K562 (cell line): ENCODE data around the gene GNAS-AS1. TPM values are rescaled to one million over a fixed set of nuclear protein-coding genes. Genes with fewer than 3 reads are reported as not detected.

ENCODE experiments used
- ATAC-seq: fragments of 200-7000 bp; cut with Tn5 transposase; 3 replicates; pipeline ENCODE4 v1.9.1; 2020; ENCODE audit warnings: moderate library complexity
- BruUV-seq: library from RNA; stranded (reverse); fragments of 400-500 nt; replicated peaks from 2 replicates; lab custom pipeline; 2021; lab: Mats Ljungman, UMichigan
- CTCF ChIA-PET: fragments of 300-600 bp; formaldehyde crosslinking; extraction: SDS; loops from one replicate; lab custom pipeline; 2021; ENCODE audit warnings: low intra/inter-chr PET ratio; lab: Yijun Ruan, JAX
- POLR2A ChIA-PET: fragments of 300-600, 350-650 bp; sonication (Branson Sonifier 250); formaldehyde crosslinking; extraction: SDS; loops from one replicate; lab custom pipeline; 2021; ENCODE audit warnings: antibody characterized with exemption, inconsistent platforms; lab: Yijun Ruan, JAX
- DNase-seq, 4 experiments: peaks; one replicate each; pipeline versions ENCODE4 v3.0.0 to v3.0.0-alpha.2; 2011 to 2018; ENCODE audit warnings: low spot score in 3 of 4, mixed read lengths in 3 of 4; ENCODE audit errors: extremely low read depth in 1 of 4
- FAIRE-seq: peaks from 2 replicates; lab custom pipeline; 2011; peaks lifted over from hg19 to GRCh38; lab: Jason Lieb, UNC
- H2AFZ ChIP-seq: 2 replicates; pipeline ENCODE4 v1.6.0; 2011; ENCODE audit warnings: low read depth, low read length, control low read depth, inconsistent platforms
- H3K27ac ChIP-seq: fragments of 200-600 bp; 3 replicates; pipeline ENCODE4 v1.8.0; 2011; ENCODE audit warnings: low read depth, mild to moderate bottlenecking, control low read depth, inconsistent platforms, low read length, moderate library complexity, mixed read lengths; ENCODE audit errors: extremely low read depth
- H3K27me3 ChIP-seq, 2 experiments: fragments of 300-600 bp in 1 of 2; 2 replicates in 1 of 2; 3 replicates in 1 of 2; pipeline versions ENCODE4 v1.6.0 to v1.8.0; 2011; ENCODE audit warnings: inconsistent platforms in 2 of 2, low read length in 2 of 2, mild to moderate bottlenecking in 1 of 2, mixed read lengths in 1 of 2, moderate library complexity in 1 of 2; ENCODE audit not compliant: control insufficient read depth in 2 of 2, insufficient read depth in 2 of 2
- H3K36me3 ChIP-seq: fragments of 300-600 bp; 3 replicates; pipeline ENCODE4 v1.8.0; 2011; ENCODE audit warnings: mild to moderate bottlenecking, low read length, inconsistent platforms; ENCODE audit not compliant: control insufficient read depth, insufficient read depth
- H3K4me1 ChIP-seq, 2 experiments: fragments of 200-600 bp in 1 of 2; replicated peaks in 1 of 2; 2 replicates in 1 of 2; 3 replicates in 1 of 2; pipeline versions ENCODE4 v1.5.1 to v1.8.0; 2011; ENCODE audit warnings: inconsistent platforms in 2 of 2, low read length in 2 of 2, mild to moderate bottlenecking in 1 of 2, mixed read lengths in 1 of 2, moderate library complexity in 1 of 2; ENCODE audit not compliant: control insufficient read depth in 2 of 2, insufficient read depth in 2 of 2
- H3K4me2 ChIP-seq: 2 replicates; pipeline ENCODE4 v1.6.1; 2011; ENCODE audit warnings: low read length, control low read depth, inconsistent platforms, mixed read lengths; ENCODE audit not compliant: insufficient read depth
- H3K4me3 ChIP-seq: fragments of 200-600 bp; sonication (generic), shearing (Covaris generic); 2 replicates; pipeline ENCODE4 v1.5.1; 2016; ENCODE audit warnings: control low read depth, inconsistent platforms
- H3K79me2 ChIP-seq: fragments of 200-600 bp; 3 replicates; pipeline ENCODE4 v1.8.0; 2011; ENCODE audit warnings: low read length, inconsistent platforms; ENCODE audit not compliant: control insufficient read depth, insufficient read depth
- H3K9ac ChIP-seq, 2 experiments: 2 replicates each; pipeline versions ENCODE4 v1.6.0 to v1.6.1; 2011; ENCODE audit warnings: low read depth in 2 of 2, low read length in 2 of 2, control low read depth in 1 of 2, inconsistent platforms in 1 of 2, mild to moderate bottlenecking in 1 of 2, mixed read lengths in 1 of 2; ENCODE audit not compliant: insufficient read depth in 1 of 2
- H3K9me1 ChIP-seq: one replicate; pipeline ENCODE4 v1.6.0; 2011; ENCODE audit warnings: inconsistent platforms, mild to moderate bottlenecking, low read length, moderate library complexity; ENCODE audit not compliant: control insufficient read depth, insufficient read depth
- H3K9me3 ChIP-seq: replicated peaks from 2 replicates; pipeline ENCODE4 v1.5.1; 2011; ENCODE audit warnings: low read depth, low read length, inconsistent platforms; ENCODE audit not compliant: control insufficient read depth, insufficient read depth
- H4K20me1 ChIP-seq: replicated peaks from 2 replicates; pipeline ENCODE4 v1.6.1; 2011; ENCODE audit warnings: low read length, inconsistent platforms, mixed read lengths; ENCODE audit not compliant: control insufficient read depth, insufficient read depth
- CC2D1A ChIP-seq: fragments of 450-650 bp; IDR thresholded peaks from 2 replicates; pipeline ENCODE4 v1.6.1; 2017; ENCODE audit warnings: mild to moderate bottlenecking
- CXXC5 ChIP-seq: fragments of 250-450 bp; sonication (Bioruptor Pico); IDR thresholded peaks from 2 replicates; pipeline ENCODE4 v1.8.0; 2022; ENCODE audit warnings: inconsistent platforms, mild to moderate bottlenecking, moderate library complexity
- DEAF1 ChIP-seq: fragments of 450-650 bp; formaldehyde crosslinking; IDR thresholded peaks from 2 replicates; pipeline ENCODE4 v1.4.0; 2020; ENCODE audit warnings: mild to moderate bottlenecking, moderate library complexity
- EZH2 ChIP-seq: IDR thresholded peaks from 2 replicates; pipeline ENCODE4 v1.6.1; 2012; ENCODE audit warnings: low read depth, mild to moderate bottlenecking, inconsistent platforms, low read length, borderline replicate concordance
- KLF6 ChIP-seq: fragments of 250-450 bp; sonication (Bioruptor Pico); IDR thresholded peaks from 2 replicates; pipeline ENCODE4 v1.4.0; 2020; ENCODE audit warnings: mild to moderate bottlenecking, moderate library complexity, borderline replicate concordance
- MECOM ChIP-seq: fragments of 250-450 bp; sonication (Bioruptor Pico); IDR thresholded peaks from 2 replicates; pipeline ENCODE4 v1.8.0; 2022; ENCODE audit warnings: inconsistent platforms
- SFPQ ChIP-seq: fragments of 200-400 bp; formaldehyde crosslinking; IDR thresholded peaks from 2 replicates; pipeline ENCODE4 v1.6.1; 2017; ENCODE audit warnings: mild to moderate bottlenecking, low read depth, low read length, moderate library complexity
- TAF1 ChIP-seq: IDR thresholded peaks from 2 replicates; pipeline ENCODE4 v1.6.1; 2011; ENCODE audit warnings: mild to moderate bottlenecking, low read length, moderate library complexity; ENCODE audit not compliant: insufficient read depth, control insufficient read depth, severe bottlenecking; ENCODE audit errors: extremely low read depth
- WGBS: fragments of 100-300 bp; shearing (Covaris generic); methylation state at CpG from one replicate; pipeline ENCODE4 v1.1.6; 2016; ENCODE audit warnings: low coverage, mixed read lengths; ENCODE audit not compliant: insufficient coverage; ENCODE audit errors: missing lambda C conversion rate; 5-methylcytosine and 5-hydroxymethylcytosine counted together
- in situ Hi-C: fragments of 300-500 bp; cut with MboI; formaldehyde crosslinking; loops from 4 replicates; pipeline ENCODE4 v1.15.0; 2018; ENCODE audit warnings: inconsistent platforms, mixed read lengths
- intact Hi-C: fragments of 100-400 bp; cut with micrococcal nuclease; formaldehyde crosslinking; loops from 2 replicates; pipeline ENCODE4 v1.14.2; 2022
- polyA plus RNA-seq, 8 experiments: library from polyadenylated mRNA; depleted of rRNA in 4 of 8; stranded (reverse) in 5 of 8; unstranded in 3 of 8; fragments of >200 nt; fragmentation: Nextera tagmentation in 2 of 8; fragmentation: Illumina TruSeq in 1 of 8; extraction: Ambion mirVana in 2 of 8; extraction: Trizol in 1 of 8; gene quantifications; 2 replicates each; pipeline versions ENCODE4 v1.2.1 to v1.2.3, GENCODE V29; 2011 to 2014; ENCODE audit warnings: inconsistent platforms in 1 of 8, missing spikeins in 1 of 8
- total RNA-seq, 7 experiments: library from RNA; depleted of rRNA in 6 of 7; stranded (reverse); fragments of >200 nt in 6 of 7; fragmentation: Illumina TruSeq in 2 of 7; extraction: Trizol in 2 of 7; gene quantifications; 2 replicates each; pipeline versions ENCODE4 v1.2.1 to v1.2.3, GENCODE V29; 2011 to 2021; ENCODE audit warnings: low replicate concordance in 1 of 7
- TF ChIP-seq, protein P1 (sequence below): conservative IDR thresholded peaks from 2 replicates; pipeline ENCODE4 v1.6.1; 2011; ENCODE audit warnings: low read depth, mild to moderate bottlenecking, low read length; ENCODE audit not compliant: control insufficient read depth
- TF ChIP-seq, protein P2 (sequence below): IDR thresholded peaks from 2 replicates; pipeline ENCODE4 v1.6.1; 2016; ENCODE audit warnings: missing genetic modification characterization, missing compliant biosample characterization

Gene GNAS-AS1
- total and polyA plus RNA-seq, 9 of the 15 experiments (the other 6 are each of a cell fraction or from before 2014, with no cell fraction given): 0.04 to 2.5 (median 0.25) TPM

- H3K79me2 ChIP-seq: no peaks in the 10 kb centered on the region
- no peak overlapping the region for H3K27ac ChIP-seq
- peaks cover 8 to 37% of the 10 kb centered on the region in 2 experiments; a peak in 3 of 5 replicates for H3K27me3 ChIP-seq
- H2AFZ ChIP-seq: no peak overlapping the region
- POLR2A ChIA-PET: no interaction called here
- no peak overlapping the region for H3K4me3 ChIP-seq
- CTCF ChIA-PET: no interaction called here
- DNase-seq (no peak), ATAC-seq (no peak), FAIRE-seq (no peak)
- H3K36me3 ChIP-seq: no peaks in the 10 kb centered on the region
- no TSS peak for BruUV-seq
- H4K20me1 ChIP-seq: 0 out of 2 replicates have a peak, but pooled peaks cover 4% of the 10 kb centered on the region
- in situ Hi-C loops: loop anchor here (10.0 kb wide), 1 partner anchor 187 kb away; the partner anchor contains the start of gene STX16
- intact Hi-C loops: loop anchor here (1.0 kb wide), 1 partner anchor 23 kb away; no protein-coding TSS in a partner anchor
- peaks cover 0 to 12% of the 10 kb centered on the region in 2 experiments; a peak in 1 of 5 replicates for H3K4me1 ChIP-seq
- no peaks in the 10 kb centered on the region for H3K9me1 ChIP-seq
- 50% methylated on average over 38 of the region's 58 CpGs for WGBS
- H3K9ac ChIP-seq: no peak overlapping the region
- H3K9me3 ChIP-seq: no peaks in the 10 kb centered on the region
- no peak overlapping the region for H3K4me2 ChIP-seq
- TF ChIP-seq, protein P1, sequence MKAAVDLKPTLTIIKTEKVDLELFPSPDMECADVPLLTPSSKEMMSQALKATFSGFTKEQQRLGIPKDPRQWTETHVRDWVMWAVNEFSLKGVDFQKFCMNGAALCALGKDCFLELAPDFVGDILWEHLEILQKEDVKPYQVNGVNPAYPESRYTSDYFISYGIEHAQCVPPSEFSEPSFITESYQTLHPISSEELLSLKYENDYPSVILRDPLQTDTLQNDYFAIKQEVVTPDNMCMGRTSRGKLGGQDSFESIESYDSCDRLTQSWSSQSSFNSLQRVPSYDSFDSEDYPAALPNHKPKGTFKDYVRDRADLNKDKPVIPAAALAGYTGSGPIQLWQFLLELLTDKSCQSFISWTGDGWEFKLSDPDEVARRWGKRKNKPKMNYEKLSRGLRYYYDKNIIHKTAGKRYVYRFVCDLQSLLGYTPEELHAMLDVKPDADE: no peak
- TF ChIP-seq, protein P2, sequence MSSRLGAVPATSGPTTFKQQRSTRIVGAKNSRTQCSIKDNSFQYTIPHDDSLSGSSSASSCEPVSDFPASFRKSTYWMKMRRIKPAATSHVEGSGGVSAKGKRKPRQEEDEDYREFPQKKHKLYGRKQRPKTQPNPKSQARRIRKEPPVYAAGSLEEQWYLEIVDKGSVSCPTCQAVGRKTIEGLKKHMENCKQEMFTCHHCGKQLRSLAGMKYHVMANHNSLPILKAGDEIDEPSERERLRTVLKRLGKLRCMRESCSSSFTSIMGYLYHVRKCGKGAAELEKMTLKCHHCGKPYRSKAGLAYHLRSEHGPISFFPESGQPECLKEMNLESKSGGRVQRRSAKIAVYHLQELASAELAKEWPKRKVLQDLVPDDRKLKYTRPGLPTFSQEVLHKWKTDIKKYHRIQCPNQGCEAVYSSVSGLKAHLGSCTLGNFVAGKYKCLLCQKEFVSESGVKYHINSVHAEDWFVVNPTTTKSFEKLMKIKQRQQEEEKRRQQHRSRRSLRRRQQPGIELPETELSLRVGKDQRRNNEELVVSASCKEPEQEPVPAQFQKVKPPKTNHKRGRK (tag): no peak
- TF ChIP-seq TAF1 (no peak), CXXC5 (no peak), EZH2 (no peak), DEAF1 (CRISPR knock-in tag) (no peak), MECOM (no peak), KLF6 (CRISPR knock-in tag) (no peak), SFPQ (no peak), CC2D1A (no peak)
Measured at GRCh38 chr20:58841539-58842264, 9.0 kb downstream of the GNAS-AS1 start.
